ENCODE data around the gene ABCA2.

Gene ABCA2

GRCh38 chr9:137055385-137056364 lies 27.6 kb upstream of the ABCA2 start:
- no peak for DNase-seq (ENCODE audit: low spot score)
- in situ Hi-C loops (cut with MboI; ENCODE audit: low sequenced_read_pairs, unreplicated experiment), result no loop called here
- TF ChIP-seq CTCF (IDR thresholded peaks at IDR 0.05; ENCODE audit: borderline replicate concordance, control extremely low read depth, extremely low read depth, insufficient read depth, missing control alignments), result no peak

GRCh38 chr9:137054932-137055384 lies 26.9 kb upstream of the ABCA2 start:
- in situ Hi-C loops (cut with MboI; ENCODE audit: low sequenced_read_pairs, unreplicated experiment), result no loop called here
- TF ChIP-seq CTCF (IDR thresholded peaks at IDR 0.05; ENCODE audit: borderline replicate concordance, control extremely low read depth, extremely low read depth, insufficient read depth, missing control alignments), result no peak
- DNase-seq (ENCODE audit: low spot score), result no peak

- in situ Hi-C loops (cut with MboI; ENCODE audit: low sequenced_read_pairs, unreplicated experiment), result no loop called here
- peak; percentile 78 for DNase-seq (ENCODE audit: low spot score)
- no peak for TF ChIP-seq CTCF (IDR thresholded peaks at IDR 0.05; ENCODE audit: borderline replicate concordance, control extremely low read depth, extremely low read depth, insufficient read depth, missing control alignments)
These were observed 26.2 kb upstream of the ABCA2 start, which contains the start of gene ENTPD2 for GRCh38 chr9:137053944-137054931. Gene ENTPD2, minus strand, starts transcription at chr9:137054061. Its CDS starts 64 bp downstream, at chr9:137053997.

- in situ Hi-C loops (cut with MboI; ENCODE audit: low sequenced_read_pairs, unreplicated experiment), result no loop called here
These were observed 25.2 kb upstream of the ABCA2 start for GRCh38 chr9:137052998-137053943.

GRCh38 chr9:137052293-137052692 lies 24.3 kb upstream of the ABCA2 start:
- in situ Hi-C loops (cut with MboI; ENCODE audit: low sequenced_read_pairs, unreplicated experiment), result no loop called here
- TF ChIP-seq CTCF (IDR thresholded peaks at IDR 0.05; ENCODE audit: borderline replicate concordance, control extremely low read depth, extremely low read depth, insufficient read depth, missing control alignments), result no peak

More at GRCh38 chr9:137052998-137053943, 25.2 kb upstream of the ABCA2 start:
- DNase-seq (ENCODE audit: low spot score), result no peak
- no peak for TF ChIP-seq CTCF (IDR thresholded peaks at IDR 0.05; ENCODE audit: borderline replicate concordance, control extremely low read depth, extremely low read depth, insufficient read depth, missing control alignments)

More at GRCh38 chr9:137052293-137052692, 24.3 kb upstream of the ABCA2 start:
- no peak for DNase-seq (ENCODE audit: low spot score)
